ENCODE results near the gene CENPP.

CENPP gene

GRCh38 chr9:92664394-92665152 lies 338.8 kb downstream of the CENPP start:
- DNase-seq: no peak

- DNase-seq: no peak
Observed at GRCh38 chr9:92665836-92666235, 340.1 kb downstream of the CENPP start.

DNA sequence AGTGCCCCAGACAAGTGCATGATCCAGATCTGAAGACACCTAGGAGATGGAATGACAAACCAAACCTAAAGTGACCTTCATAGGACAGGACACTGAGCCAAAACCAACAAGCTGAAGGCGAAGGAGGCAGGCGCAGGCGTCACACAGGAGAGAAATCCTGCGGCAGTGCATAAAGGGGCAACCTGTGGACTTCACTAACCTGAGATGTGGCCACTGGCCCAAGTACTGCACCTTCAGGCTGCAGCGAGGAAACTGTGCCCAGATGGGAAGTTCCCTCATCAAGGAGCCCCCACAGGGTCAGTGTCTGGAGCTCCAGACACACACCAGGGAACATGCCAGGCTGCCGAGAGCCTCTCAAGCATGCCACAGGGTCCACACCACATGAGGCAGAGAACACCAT lies 340.5 kb downstream of the CENPP start:
- no peak for DNase-seq

GRCh38 chr9:92666912-92667532 lies 341.3 kb downstream of the CENPP start:
- DNase-seq: no peak

DNA sequence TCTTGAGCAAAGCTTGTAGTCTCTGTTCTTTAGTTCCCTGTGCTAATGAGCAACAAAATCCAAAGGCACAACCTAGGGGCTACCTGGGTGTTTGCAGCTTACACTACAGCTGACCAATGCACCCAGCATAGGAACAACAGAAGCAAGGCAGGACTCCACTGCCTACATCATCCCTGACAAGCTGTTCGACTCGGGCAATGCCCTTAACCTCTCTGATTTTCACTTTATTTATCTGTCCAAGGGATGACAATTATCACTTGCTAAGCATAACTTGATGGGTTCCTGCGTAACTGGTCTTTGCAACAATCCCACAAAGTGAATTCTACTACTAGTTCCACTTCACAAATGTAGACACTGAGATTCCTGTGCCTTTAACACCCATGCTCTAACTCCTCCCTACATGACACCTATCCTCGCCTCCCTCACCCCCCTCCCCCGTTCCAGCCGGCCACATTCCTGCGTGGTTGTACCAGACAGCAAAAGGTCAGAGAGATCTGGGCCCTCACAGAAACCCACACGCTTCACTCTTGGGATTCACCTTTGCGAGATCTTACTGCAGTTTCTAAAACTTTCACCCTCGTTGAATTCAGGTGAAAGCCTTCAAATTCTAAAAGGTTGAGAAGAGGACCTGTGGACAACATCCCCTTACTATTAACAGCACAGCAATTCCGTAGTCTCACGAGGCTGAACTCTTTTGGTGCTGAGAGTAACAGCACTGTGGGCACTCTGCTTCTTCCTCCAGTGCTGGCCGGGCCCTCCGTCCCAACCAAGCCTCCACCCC lies 343.2 kb downstream of the CENPP start:
- no peak for DNase-seq

DNA sequence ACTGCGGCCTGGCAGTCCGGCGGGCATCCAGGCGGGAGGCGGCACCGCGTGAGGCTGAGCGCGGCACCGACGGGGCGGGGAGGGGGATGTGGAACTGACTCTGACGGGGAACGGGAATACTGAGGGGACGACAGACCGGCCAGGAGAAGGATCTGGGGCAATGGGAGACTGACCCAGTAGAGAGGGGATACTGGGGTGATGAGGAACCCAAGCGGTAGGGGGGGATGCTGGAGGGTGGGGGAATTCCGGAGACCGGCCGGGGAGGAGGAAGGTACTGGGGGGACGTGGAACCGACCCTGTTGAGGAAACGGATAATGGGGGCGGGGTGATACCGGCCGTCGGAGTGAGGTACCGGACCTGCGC lies 343.8 kb downstream of the CENPP start:
- DNase-seq: no peak

All from activated effector memory CD4-positive, alpha-beta T cell treated with Interleukin-2 at 50 U/mL for 16 hours (primary cell).